ENCODE measurements around the gene WDR11.

WDR11 gene

GRCh38 chr10:120838941-120839340 lies 12.2 kb upstream of the WDR11 start:
- TF ChIP-seq CTCF (IDR thresholded peaks at IDR 0.05; ENCODE audit: control insufficient read depth, extremely low read depth, insufficient read depth) = no peak
- H3K4me3 ChIP-seq (ENCODE audit: low read depth, low read length) = no peak overlapping the region
- DNase-seq (ENCODE audit: low read depth) = no peak

- TF ChIP-seq CTCF (IDR thresholded peaks at IDR 0.05; ENCODE audit: control insufficient read depth, extremely low read depth, insufficient read depth) = no peak
- no peak for DNase-seq (ENCODE audit: low read depth)
- no peak overlapping the region for H3K4me3 ChIP-seq (ENCODE audit: low read depth, low read length)
Observed at GRCh38 chr10:120841522-120842189, 9.5 kb upstream of the WDR11 start.

DNA sequence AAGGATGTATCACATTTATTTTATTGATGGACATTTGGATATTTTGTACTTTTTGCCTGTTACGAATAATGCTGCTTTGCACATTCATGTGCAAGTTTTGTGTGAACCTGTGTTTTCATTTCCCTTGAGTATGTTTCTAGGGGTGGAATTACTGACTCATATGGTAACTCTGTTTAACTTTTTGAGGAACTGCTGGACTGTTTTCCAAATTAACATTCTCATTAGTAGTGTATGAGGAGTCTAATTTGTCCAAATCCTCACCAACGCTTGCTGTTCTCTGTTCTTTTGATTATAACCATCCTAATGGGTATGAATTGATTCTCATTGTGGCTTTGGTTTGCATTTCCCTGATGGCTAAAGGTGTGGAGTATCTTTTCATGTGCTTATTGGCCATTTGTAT lies 3.2 kb downstream of the WDR11 start:
- TF ChIP-seq CTCF (IDR thresholded peaks at IDR 0.05; ENCODE audit: control insufficient read depth, extremely low read depth, insufficient read depth) = no peak
- no peak for DNase-seq (ENCODE audit: low read depth)
- H3K4me3 ChIP-seq (ENCODE audit: low read depth, low read length) = no peak overlapping the region

- H3K4me3 ChIP-seq (ENCODE audit: low read depth, low read length) = no peak overlapping the region
- DNase-seq (ENCODE audit: low read depth) = no peak
- no peak for TF ChIP-seq CTCF (IDR thresholded peaks at IDR 0.05; ENCODE audit: control insufficient read depth, extremely low read depth, insufficient read depth)
Observed at GRCh38 chr10:120861178-120861855, 10.2 kb downstream of the WDR11 start.

GRCh38 chr10:120873741-120874140 lies 22.6 kb downstream of the WDR11 start:
- no peak for DNase-seq (ENCODE audit: low read depth)
- no peak for TF ChIP-seq CTCF (IDR thresholded peaks at IDR 0.05; ENCODE audit: control insufficient read depth, extremely low read depth, insufficient read depth)
- no peak overlapping the region for H3K4me3 ChIP-seq (ENCODE audit: low read depth, low read length)

- TF ChIP-seq CTCF (IDR thresholded peaks at IDR 0.05; ENCODE audit: control insufficient read depth, extremely low read depth, insufficient read depth) = no peak
- no peak overlapping the region for H3K4me3 ChIP-seq (ENCODE audit: low read depth, low read length)
- DNase-seq (ENCODE audit: low read depth) = no peak
Observed at GRCh38 chr10:120883071-120883470, 31.9 kb downstream of the WDR11 start.

DNA sequence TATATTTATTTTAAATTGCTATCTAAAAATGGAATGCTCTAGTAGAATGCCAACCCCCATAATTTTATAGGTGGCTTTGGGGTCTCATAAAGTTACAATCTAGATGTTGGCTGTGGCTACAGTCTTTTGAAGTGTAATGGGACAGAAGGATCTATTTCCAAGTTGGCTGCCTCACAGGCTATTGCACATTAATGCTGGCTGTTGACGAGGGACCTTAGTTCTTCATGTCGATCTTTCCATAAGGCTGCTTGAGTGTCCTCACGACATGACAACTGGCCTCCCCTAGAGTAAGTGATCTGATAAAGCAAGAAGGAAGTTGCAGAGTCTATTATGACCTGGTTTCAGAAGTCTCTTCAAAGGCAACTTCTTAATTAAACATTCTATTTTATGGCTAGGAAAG lies 36.3 kb downstream of the WDR11 start:
- DNase-seq (ENCODE audit: low read depth) = no peak
- H3K4me3 ChIP-seq (ENCODE audit: low read depth, low read length) = no peak overlapping the region
- TF ChIP-seq CTCF (IDR thresholded peaks at IDR 0.05; ENCODE audit: control insufficient read depth, extremely low read depth, insufficient read depth) = no peak
